Activated CD8-positive, alpha-beta memory T cell treated with anti-CD3 and anti-CD28 coated beads, Interleukin-2, amount 50 U/mL, for 1 hour (primary cell): Measurements from ENCODE around the gene DPYSL4.

ENCODE experiments used
- DNase-seq: peaks from one replicate; pipeline ENCODE4 v3.0.0-alpha.2; 2020; ENCODE audit errors: extremely low read depth

The DPYSL4 gene

GRCh38 chr10:132195366-132196075 is 8.8 kb downstream of the DPYSL4 start:
- DNase-seq: no peak

DNA sequence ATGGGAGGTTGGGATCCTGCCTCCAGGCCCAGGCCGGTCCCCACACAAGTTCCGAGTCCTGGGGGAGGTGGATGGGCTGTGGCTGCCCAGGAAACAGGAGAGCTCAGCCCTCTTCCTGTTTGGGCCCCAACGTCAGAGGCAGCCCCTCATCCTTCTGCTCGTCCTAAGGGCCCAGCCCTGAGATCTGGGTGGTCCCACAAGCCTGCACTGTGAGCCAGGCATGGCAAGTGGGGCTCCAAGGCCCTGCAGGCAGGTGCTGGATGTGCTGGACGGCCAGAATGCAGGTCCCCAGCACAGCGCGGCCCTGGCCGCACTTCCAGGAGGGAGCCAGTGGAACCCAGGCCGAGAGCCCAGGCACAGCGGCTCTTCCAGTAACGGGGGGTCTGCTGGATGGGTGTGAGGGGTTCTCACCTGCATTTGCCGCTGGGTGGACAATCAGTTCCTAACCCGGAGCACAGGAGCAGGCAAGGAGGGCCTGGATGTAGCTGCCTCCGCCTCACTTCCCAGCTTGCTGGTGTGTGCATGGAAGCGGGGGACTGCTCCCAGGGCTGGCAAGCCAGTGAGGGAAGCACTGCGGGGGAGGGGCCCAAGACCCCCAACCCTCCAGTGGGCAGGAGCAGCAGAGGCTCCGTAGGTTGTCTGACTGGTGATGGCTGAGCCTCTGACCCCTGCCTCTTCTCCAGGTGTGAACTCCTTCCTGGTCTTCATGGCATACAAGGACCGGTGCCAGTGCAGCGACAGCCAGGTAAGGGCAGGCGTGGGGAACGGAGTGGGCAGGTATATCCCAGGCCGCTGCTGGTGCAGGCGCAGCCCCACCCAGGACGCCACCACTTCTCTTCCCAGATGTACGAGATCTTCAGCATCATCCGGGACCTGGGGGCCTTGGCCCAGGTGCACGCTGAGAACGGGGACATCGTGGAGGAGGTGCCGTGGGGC is 9.7 kb downstream of the DPYSL4 start:
- DNase-seq: no peak

DNA sequence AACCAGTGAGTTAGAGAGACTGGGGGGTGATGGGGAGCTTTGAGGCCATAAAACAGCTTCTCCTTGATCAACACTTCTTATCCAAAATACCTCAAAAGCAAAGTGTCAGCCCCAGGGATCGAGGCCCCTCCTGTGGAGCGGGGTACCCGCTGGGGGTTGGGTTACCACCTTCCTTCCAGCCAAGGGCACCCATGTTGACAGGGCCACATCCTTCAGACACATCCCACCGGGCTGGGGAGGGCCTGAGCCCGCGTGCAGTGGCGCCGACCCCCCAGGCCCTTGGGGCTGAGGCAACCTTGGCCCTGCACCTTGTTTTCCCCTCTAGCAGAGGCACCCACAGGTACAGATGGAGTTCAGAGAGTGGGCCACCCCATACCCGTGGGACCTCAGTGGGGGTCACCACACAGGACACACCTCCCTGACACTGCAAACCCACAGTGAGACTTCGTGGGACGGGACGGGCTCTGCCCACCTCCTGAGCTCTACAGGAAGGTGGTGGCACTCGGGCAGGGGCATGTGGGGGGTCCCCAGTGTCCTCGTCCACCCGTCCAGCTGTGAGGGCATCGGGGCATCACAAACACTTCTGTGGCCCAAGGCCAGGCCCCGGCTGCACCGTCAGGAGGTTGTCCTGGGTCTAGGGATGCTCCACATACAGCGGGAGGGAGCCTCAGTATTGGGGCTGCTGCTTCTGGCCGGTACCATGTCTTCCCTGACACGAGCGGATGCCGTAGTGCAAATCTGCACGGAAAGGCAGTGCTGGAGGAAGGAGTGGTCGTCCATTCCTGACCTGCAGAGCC is 10.7 kb downstream of the DPYSL4 start:
- DNase-seq: no peak

DNA sequence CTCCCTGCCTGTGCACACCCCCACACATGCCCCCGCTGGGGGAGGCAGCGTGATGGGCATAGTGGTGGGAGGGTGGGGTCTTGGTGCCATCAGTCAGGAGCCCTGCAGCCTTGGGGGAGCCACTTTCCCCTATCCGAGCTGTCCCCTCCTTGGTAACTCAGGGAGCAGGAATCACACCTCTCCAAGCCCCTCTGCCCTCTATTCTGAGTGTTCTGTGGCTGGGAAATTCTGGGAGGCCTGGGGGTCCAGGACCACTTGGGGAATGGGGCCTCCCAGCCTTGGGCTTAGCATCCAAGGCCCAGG is 11.3 kb downstream of the DPYSL4 start:
- DNase-seq: no peak

- no peak for DNase-seq
Observed at GRCh38 chr10:132198381-132199181, 11.8 kb downstream of the DPYSL4 start.

DNA sequence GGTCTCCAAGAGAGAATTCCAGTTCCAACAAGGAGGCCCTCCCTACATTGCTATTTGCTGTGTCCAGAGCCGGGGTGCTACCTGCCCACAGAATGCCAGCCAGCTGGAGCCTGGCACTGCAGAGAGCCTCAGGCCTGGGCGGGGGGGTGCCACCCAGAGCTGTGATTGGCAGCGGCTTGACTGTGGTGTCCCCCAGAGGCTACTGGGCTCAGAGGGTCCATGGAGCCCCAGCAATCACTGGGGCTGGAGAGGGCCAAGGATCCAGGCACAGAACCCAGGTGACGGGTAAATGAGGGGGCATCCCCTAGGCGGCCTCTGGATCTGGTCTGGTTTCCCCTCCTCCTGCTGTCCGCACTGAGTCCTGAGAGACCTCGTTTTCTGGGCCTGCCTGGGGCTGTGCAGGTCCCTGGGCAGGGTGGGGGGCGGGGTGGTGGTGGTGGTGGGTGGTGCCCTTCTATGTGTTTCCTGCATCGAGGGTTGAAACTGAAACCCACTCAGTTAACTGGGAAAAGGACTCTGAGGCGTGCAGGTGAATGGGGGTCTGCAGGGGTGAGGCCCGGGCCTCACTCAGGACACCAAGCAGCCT is 12.6 kb downstream of the DPYSL4 start:
- DNase-seq: no peak

DNA sequence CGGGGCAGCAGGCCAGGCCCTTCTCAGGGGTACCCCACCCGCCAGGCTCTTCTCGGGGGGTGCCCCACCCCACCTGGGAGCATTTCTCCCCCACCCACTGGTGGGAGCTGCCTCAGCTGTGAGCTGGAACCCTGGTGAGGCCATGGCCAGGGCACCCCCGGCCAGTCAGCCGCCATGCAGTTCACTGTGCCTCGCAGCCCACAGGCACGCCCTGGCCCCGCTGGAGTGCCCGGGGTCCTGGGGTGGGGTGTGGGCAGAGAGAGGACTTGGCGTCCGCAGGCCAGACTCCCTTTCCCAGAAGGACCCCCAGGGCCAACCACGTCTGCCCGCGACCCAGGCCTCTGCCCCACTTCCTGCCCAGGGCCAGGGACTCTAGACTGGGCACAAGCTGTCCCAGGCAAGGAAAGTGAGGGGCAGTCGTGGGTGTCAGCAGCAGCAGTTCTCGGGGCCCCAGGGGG is 13.1 kb downstream of the DPYSL4 start:
- DNase-seq: no peak

- DNase-seq: no peak
Observed at GRCh38 chr10:132200344-132201110, 13.8 kb downstream of the DPYSL4 start.

DNA sequence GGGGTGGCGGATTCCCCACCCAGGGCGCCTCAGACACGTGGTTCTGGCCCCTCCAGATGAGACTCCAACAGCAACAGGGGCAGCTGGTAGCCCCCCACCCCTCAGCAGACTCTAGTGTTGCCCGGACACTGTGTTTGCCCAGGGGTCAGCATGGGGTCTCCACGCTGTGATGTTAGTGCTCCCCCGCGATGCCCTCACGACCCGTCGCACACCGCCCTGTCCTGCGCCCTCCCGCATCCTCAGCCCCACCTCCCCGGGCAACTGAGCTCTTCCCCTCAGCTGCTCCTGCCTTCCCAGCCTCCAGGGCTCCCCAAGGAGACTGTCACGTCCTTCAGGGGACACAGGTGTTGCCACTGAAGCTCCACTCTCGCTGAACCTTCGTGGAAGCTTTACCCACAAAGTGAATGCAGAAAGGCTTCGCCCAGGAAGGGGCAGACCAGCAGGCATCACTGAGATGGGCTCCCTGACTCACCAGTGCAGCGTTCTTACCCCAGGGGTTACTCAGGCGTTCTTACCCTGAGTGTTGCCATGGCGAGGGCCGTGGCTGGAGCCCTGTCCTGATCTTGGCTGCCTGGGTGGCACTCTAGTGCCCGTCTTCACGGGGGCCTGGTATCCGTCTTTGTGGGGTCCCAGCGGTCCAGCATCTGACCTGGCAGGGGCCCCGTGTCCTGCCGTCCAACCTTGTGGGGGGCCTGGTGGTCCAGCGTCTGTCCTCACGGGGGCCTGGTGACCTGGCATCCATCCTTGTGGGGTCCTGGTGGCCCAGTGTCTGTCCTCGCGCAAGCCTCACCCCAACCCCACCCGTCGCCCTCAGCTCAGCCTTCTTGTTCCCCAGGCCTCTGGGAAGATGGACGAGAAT is 14.6 kb downstream of the DPYSL4 start:
- DNase-seq: no peak

DNA sequence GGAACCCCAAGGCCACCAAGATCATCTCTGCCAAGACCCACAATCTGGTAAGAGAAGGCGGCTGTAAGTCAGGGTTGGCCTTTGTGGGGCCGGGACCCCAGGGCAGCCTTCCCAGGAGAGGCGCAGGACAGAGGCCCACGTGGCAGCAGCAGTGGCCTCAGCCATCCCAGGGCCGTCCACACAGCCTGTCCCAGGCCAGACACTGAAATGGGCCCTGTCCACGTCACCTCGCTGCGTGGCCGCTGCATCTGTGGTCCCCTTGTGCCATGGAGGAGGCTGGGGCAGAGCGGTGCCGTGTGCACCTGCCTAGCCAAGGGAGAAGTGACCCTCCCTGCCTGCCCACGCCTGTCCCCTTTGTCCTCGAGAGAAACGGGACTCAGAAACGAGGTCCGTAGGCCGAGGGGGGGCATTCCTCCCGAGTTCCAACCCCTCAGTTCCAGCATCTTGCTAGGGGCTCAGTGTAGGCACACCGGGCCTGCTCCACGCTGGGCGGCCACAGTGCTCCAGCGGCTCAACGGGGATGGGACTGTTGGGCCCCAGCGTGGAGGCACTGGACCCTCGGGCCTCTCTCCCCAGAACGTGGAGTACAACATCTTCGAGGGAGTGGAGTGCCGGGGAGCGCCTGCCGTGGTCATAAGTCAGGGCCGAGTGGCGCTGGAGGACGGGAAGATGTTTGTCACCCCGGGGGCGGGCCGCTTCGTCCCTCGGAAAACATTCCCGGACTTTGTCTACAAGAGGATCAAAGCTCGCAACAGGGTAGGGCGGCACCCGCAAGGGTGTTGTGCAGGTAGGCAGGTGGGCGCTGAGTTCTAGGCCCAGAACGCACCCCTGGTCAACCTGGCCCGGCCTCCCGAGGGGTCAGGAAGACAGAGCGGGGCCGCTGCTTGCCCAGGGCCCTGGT is 15.6 kb downstream of the DPYSL4 start:
- no peak for DNase-seq

DNA sequence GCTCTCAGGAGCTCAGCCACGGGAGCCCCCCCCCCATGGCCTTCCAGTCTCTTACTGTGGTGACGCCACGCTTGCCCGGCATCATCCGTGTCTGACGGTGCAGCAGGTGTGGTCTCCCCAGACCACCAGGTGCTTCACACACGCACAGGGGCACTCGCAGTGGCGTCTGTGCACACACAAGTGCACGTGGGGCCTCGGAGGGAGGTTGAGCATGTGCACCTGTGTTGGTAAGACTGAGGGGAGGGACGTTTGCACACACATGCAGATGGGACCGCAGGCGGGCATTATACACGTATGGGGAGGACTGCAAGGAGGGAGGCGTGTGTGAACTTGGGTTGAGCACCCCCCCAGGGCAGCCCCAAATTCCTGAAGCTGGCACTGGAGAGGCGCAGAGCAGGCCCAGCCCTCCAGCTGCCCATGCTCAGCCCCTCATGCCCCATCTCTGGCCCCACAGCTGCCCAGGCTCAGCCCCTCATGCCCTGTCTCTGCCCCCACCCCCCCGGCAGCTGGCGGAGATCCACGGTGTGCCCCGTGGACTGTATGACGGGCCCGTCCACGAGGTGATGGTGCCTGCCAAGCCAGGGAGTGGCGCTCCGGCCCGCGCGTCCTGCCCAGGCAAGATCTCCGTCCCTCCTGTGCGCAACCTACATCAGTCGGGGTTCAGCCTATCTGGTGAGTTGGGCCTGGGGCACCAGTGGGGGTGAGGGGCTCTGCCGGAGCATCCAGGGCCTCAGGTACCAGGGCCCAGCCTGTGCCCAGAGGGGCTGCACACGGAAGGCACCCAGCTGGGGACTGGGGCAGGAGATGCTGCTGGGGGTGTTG is 16.7 kb downstream of the DPYSL4 start:
- DNase-seq: no peak

DNA sequence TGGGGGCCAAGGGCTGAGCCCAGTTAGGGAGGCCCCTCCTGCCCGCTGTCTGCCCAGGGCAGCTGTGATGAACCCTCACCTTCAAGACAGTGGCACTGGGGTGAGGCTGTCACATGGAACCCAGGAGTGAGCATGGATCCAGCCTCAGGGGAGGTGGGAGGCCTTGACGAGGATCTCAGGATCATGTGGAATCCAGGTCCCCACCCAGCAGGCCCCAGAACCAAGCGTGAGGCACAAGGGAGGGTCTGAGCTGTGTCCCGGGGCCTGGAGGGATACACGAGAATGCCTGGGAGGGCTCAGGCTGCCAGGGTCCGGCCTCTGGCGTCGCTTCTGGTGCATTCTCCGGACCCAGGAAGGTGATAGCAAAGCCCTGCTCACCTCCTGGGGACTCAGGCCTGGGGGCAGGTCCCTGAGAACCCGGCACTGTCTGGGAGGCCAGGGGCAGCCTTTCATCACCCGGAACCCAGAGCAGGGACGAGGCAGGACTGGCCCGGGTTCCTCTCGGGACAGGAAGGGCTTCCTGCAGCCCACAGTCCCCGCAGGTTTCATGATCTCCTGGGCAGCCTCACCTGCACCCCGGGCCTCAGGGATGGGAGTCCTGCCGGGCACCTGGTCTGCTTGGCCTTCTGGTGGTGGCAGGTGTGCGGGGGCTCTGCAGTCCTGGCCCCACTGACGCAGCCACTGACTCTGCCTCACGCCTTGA is 17.5 kb downstream of the DPYSL4 start:
- no peak for DNase-seq

- DNase-seq: no peak
Observed at GRCh38 chr10:132204781-132205473, 18.2 kb downstream of the DPYSL4 start.

DNA sequence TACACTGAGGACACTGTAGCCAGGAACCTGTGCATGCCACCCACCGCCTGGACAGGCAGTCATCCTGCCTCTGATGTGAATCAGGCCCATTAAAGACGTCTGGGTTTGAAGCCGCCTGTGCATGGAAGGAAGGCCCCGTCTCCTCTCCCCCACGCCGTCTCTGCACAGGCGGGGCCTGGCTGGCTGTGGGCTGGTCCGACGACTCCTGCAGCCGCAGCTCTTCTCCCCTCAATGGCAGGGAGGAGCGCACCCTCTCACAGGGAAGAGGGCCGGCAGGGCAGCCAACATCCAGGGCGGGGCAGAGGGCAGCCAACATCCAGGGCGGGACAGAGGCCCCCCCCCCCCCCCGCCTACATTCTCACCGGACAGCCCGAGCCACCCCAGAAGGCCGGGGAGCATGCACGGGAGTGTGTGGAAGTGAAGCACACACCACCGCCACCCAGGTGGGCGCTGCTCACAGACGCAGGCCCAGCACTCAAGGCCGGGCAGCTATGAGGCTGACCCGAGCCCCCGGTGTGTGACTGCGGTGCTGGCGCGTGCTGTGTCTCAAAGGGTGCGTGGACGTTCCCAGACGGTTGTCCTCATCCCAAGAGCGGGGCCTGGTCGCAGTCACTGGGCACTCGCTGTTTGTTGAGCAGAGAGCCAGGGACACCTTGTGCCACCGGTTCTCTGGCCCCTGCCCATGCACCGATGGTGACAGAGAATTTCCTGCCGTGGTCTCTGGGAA is 19.1 kb downstream of the DPYSL4 start:
- DNase-seq: no peak

- DNase-seq: no peak
Observed at GRCh38 chr10:132206377-132206745, 19.6 kb downstream of the DPYSL4 start.
